ENCODE results near the gene TNFAIP8L1. TPM values are rescaled to one million over a fixed set of nuclear protein-coding genes. Genes with fewer than 3 reads are reported as not detected.

The TNFAIP8L1 gene
- polyA plus RNA-seq, 2 donors: 4.2 to 4.7 TPM

Other genes with a start within 250 kb of the TNFAIP8L1 start
- 100 to 1,000 TPM; 123 to 242 TPM for gene SH3GL1, start 239.0 kb upstream of the TNFAIP8L1 start, polyA plus RNA-seq
- gene CHAF1A, start 236.9 kb upstream of the TNFAIP8L1 start, polyA plus RNA-seq: 10 to 100 TPM; 10.8 to 11.7 TPM
- gene UBXN6, start 181.7 kb upstream of the TNFAIP8L1 start, polyA plus RNA-seq: 10 to 100 TPM; 71.3 to 82.8 TPM
- 10 to 100 TPM; 23.3 to 57.5 TPM for gene HDGFL2, start 167.2 kb upstream of the TNFAIP8L1 start, polyA plus RNA-seq
- 1 to 10 TPM; 2.8 to 4.1 TPM for gene PLIN4, start 121.0 kb upstream of the TNFAIP8L1 start, polyA plus RNA-seq
- gene PLIN5, start 104.3 kb upstream of the TNFAIP8L1 start, polyA plus RNA-seq: 1 to 10 TPM; 2.7 to 4.9 TPM
- 10 to 100 TPM; 12.7 to 20.1 TPM for gene LRG1, start 99.5 kb upstream of the TNFAIP8L1 start, polyA plus RNA-seq
- gene SEMA6B, start 79.8 kb upstream of the TNFAIP8L1 start, polyA plus RNA-seq: 1 to 10 TPM; 1.1 to 2.0 TPM
- 10 to 100 TPM; 22.9 to 67.5 TPM for gene MYDGF, start 30.8 kb downstream of the TNFAIP8L1 start, polyA plus RNA-seq
- gene DPP9, start 84.3 kb downstream of the TNFAIP8L1 start, polyA plus RNA-seq: 10 to 100 TPM; 24.3 to 29.2 TPM
- gene FEM1A, start 152.2 kb downstream of the TNFAIP8L1 start, polyA plus RNA-seq: 1 to 10 TPM; 5.2 to 6.1 TPM
- gene TICAM1, start 192.2 kb downstream of the TNFAIP8L1 start, polyA plus RNA-seq: 10 to 100 TPM; 40.8 to 50.4 TPM
- 100 to 1,000 TPM in 1 of 2 donors, 10 to 100 TPM in 1; 96.5 to 142 TPM for gene PLIN3, start 228.2 kb downstream of the TNFAIP8L1 start, polyA plus RNA-seq